ENCODE data around the gene DSE.

Gene DSE

DNA sequence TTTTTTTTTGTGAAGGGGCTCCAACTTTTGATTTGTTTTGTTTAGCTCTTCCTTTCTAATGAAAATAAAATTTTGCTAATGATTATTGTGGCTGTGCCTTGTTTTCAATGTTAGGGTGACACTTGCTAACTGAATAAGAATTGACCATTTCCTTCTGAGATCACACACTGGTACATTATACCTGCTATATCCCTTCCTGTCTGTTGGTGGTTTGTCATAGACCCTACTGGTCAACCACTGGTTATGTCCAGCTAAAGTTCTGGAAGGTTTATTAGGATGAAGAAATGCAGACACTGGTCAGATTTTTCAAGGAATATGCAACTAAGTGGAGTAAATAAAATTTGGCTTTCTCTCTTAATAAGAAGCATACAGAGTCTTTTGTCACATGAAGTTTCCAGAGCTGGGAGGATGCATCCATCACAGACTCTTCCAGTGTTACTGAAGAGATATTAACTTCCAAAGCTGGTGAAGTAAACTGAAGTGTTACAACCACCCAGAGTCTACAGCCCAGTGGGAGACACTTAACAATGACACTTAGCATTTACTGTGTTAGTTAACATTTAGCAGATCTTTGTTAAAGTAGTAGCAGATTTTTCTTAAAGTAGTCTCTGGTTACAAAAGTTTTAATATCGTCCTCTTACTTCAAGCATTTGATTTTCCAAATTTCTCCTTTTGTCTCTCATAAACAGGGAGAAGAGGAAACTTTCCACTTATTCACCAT lies 121.0 kb downstream of the DSE start:
- DNase-seq: no peak

- DNase-seq: no peak
Observed at GRCh38 chr6:116492331-116493067, 121.8 kb downstream of the DSE start.
